ENCODE results near the gene HDAC9.

The HDAC9 gene

GRCh38 chr7:18675579-18675978, 180.0 kb downstream of the HDAC9 start:
- TF ChIP-seq POLR2A (IDR thresholded peaks at IDR 0.05; ENCODE audit: low read length) = no peak
- no peak for TF ChIP-seq GATA1 (IDR thresholded peaks at IDR 0.05; ENCODE audit: low read depth, low read length)

GRCh38 chr7:18679261-18679660, 183.7 kb downstream of the HDAC9 start:
- TF ChIP-seq GATA1 (IDR thresholded peaks at IDR 0.05; ENCODE audit: low read depth, low read length) (no peak), POLR2A (IDR thresholded peaks at IDR 0.05; ENCODE audit: low read length) (no peak)
- no peak for DNase-seq

More at GRCh38 chr7:18675579-18675978, 180.0 kb downstream of the HDAC9 start:
- no peak for DNase-seq

GRCh38 chr7:18680576-18680975, 185.0 kb downstream of the HDAC9 start:
- no peak for TF ChIP-seq POLR2A (IDR thresholded peaks at IDR 0.05; ENCODE audit: low read length)
- no peak for TF ChIP-seq GATA1 (IDR thresholded peaks at IDR 0.05; ENCODE audit: low read depth, low read length)
- DNase-seq = no peak

- DNase-seq = no peak
- no peak for TF ChIP-seq POLR2A (IDR thresholded peaks at IDR 0.05; ENCODE audit: low read length)
- TF ChIP-seq GATA1 (IDR thresholded peaks at IDR 0.05; ENCODE audit: low read depth, low read length) = no peak
Observed at GRCh38 chr7:18684916-18685315, 189.4 kb downstream of the HDAC9 start.

GRCh38 chr7:18685971-18686370, 190.4 kb downstream of the HDAC9 start:
- TF ChIP-seq POLR2A (IDR thresholded peaks at IDR 0.05; ENCODE audit: low read length) (no peak), GATA1 (IDR thresholded peaks at IDR 0.05; ENCODE audit: low read depth, low read length) (no peak)
- DNase-seq = no peak

GRCh38 chr7:18689551-18689950, 194.0 kb downstream of the HDAC9 start:
- DNase-seq = no peak

GRCh38 chr7:18693406-18693805, 197.9 kb downstream of the HDAC9 start:
- DNase-seq = no peak
- TF ChIP-seq GATA1 (IDR thresholded peaks at IDR 0.05; ENCODE audit: low read depth, low read length) (no peak), POLR2A (IDR thresholded peaks at IDR 0.05; ENCODE audit: low read length) (no peak)

More at GRCh38 chr7:18689551-18689950, 194.0 kb downstream of the HDAC9 start:
- no peak for TF ChIP-seq GATA1 (IDR thresholded peaks at IDR 0.05; ENCODE audit: low read depth, low read length)
- no peak for TF ChIP-seq POLR2A (IDR thresholded peaks at IDR 0.05; ENCODE audit: low read length)

GRCh38 chr7:18693816-18694215, 198.3 kb downstream of the HDAC9 start:
- TF ChIP-seq POLR2A (IDR thresholded peaks at IDR 0.05; ENCODE audit: low read length) = no peak
- TF ChIP-seq GATA1 (IDR thresholded peaks at IDR 0.05; ENCODE audit: low read depth, low read length) = no peak
- no peak for DNase-seq

GRCh38 chr7:18694484-18694883, 198.9 kb downstream of the HDAC9 start:
- no peak for TF ChIP-seq GATA1 (IDR thresholded peaks at IDR 0.05; ENCODE audit: low read depth, low read length)
- DNase-seq = no peak

- DNase-seq = no peak
- TF ChIP-seq GATA1 (IDR thresholded peaks at IDR 0.05; ENCODE audit: low read depth, low read length) = no peak
- TF ChIP-seq POLR2A (IDR thresholded peaks at IDR 0.05; ENCODE audit: low read length) = no peak
Observed at GRCh38 chr7:18694911-18695310, 199.4 kb downstream of the HDAC9 start.

- no peak for DNase-seq
- TF ChIP-seq POLR2A (IDR thresholded peaks at IDR 0.05; ENCODE audit: low read length) (no peak), GATA1 (IDR thresholded peaks at IDR 0.05; ENCODE audit: low read depth, low read length) (no peak)
Observed at GRCh38 chr7:18698258-18698734, 202.7 kb downstream of the HDAC9 start.

GRCh38 chr7:18700147-18700546, 204.6 kb downstream of the HDAC9 start:
- TF ChIP-seq GATA1 (IDR thresholded peaks at IDR 0.05; ENCODE audit: low read depth, low read length) (no peak), POLR2A (IDR thresholded peaks at IDR 0.05; ENCODE audit: low read length) (no peak)
- peak; percentile 3 to 15 for DNase-seq

- no peak for TF ChIP-seq POLR2A (IDR thresholded peaks at IDR 0.05; ENCODE audit: low read length)
- no peak for TF ChIP-seq GATA1 (IDR thresholded peaks at IDR 0.05; ENCODE audit: low read depth, low read length)
- DNase-seq = no peak
Observed at GRCh38 chr7:18702071-18702829, 206.7 kb downstream of the HDAC9 start.

GRCh38 chr7:18703685-18704084, 208.1 kb downstream of the HDAC9 start:
- no peak for TF ChIP-seq POLR2A (IDR thresholded peaks at IDR 0.05; ENCODE audit: low read length)
- no peak for TF ChIP-seq GATA1 (IDR thresholded peaks at IDR 0.05; ENCODE audit: low read depth, low read length)
- no peak for DNase-seq

GRCh38 chr7:18706670-18707069, 211.1 kb downstream of the HDAC9 start:
- no peak for TF ChIP-seq POLR2A (IDR thresholded peaks at IDR 0.05; ENCODE audit: low read length)
- no peak for TF ChIP-seq GATA1 (IDR thresholded peaks at IDR 0.05; ENCODE audit: low read depth, low read length)
- DNase-seq = no peak

Measured in erythroblast (primary cell).